SHP77 (cell line): ENCODE results near the gene DPF3.

Experiments used
- DNase-seq, 2 experiments: peaks; one replicate each; lab custom pipeline; 2025; lab: John Stamatoyannopoulos, UW

The DPF3 gene

GRCh38 chr14:72679536-72680151, 214.3 kb downstream of the DPF3 start:
- peak; percentile 53 to 58 for DNase-seq

GRCh38 chr14:72679141-72679535, 214.8 kb downstream of the DPF3 start:
- DNase-seq: peak in 1 of 2 experiments; percentile 15

- DNase-seq: no peak
Observed at GRCh38 chr14:72678356-72678755, 215.5 kb downstream of the DPF3 start.

- no peak for DNase-seq
Observed at GRCh38 chr14:72677664-72678063, 216.2 kb downstream of the DPF3 start.

- DNase-seq: no peak
Observed at GRCh38 chr14:72675126-72675525, 218.8 kb downstream of the DPF3 start.

GRCh38 chr14:72673179-72673578, 220.7 kb downstream of the DPF3 start:
- DNase-seq: no peak

GRCh38 chr14:72666610-72667009, 227.3 kb downstream of the DPF3 start:
- no peak for DNase-seq

- no peak for DNase-seq
Observed at GRCh38 chr14:72665259-72665658, 228.6 kb downstream of the DPF3 start.

- no peak for DNase-seq
Observed at GRCh38 chr14:72664651-72665050, 229.2 kb downstream of the DPF3 start.

GRCh38 chr14:72663956-72664650, 229.8 kb downstream of the DPF3 start:
- no peak for DNase-seq

- no peak for DNase-seq
Observed at GRCh38 chr14:72663076-72663487, 230.8 kb downstream of the DPF3 start.

GRCh38 chr14:72662214-72662613, 231.7 kb downstream of the DPF3 start:
- DNase-seq: no peak

GRCh38 chr14:72657214-72657921, 236.5 kb downstream of the DPF3 start:
- DNase-seq: no peak

GRCh38 chr14:72653026-72653425, 240.9 kb downstream of the DPF3 start:
- DNase-seq: no peak

- DNase-seq: no peak
Observed at GRCh38 chr14:72652179-72652578, 241.7 kb downstream of the DPF3 start.

GRCh38 chr14:72651714-72652113, 242.2 kb downstream of the DPF3 start:
- DNase-seq: no peak

GRCh38 chr14:72651081-72651480, 242.8 kb downstream of the DPF3 start:
- DNase-seq: no peak

GRCh38 chr14:72649603-72650227, 244.2 kb downstream of the DPF3 start:
- DNase-seq: no peak

GRCh38 chr14:72647782-72648181, 246.1 kb downstream of the DPF3 start:
- DNase-seq: no peak

GRCh38 chr14:72646861-72647528, 246.9 kb downstream of the DPF3 start:
- DNase-seq: no peak

GRCh38 chr14:72645706-72646105, 248.2 kb downstream of the DPF3 start:
- DNase-seq: no peak
